Endothelial cell of umbilical vein (primary cell): Measurements from ENCODE around the gene AKAP8. TPM values are rescaled to one million over a fixed set of nuclear protein-coding genes. Genes with fewer than 3 reads are reported as not detected.

Experiments
- BruUV-seq: library from RNA; stranded (reverse); fragments of 400-500 nt; replicated peaks from 2 replicates; lab custom pipeline; 2021; lab: Mats Ljungman, UMichigan
- CTCF ChIA-PET: fragments of 300-600, 350-600 bp; sonication (Branson Sonifier 250); formaldehyde crosslinking; loops from one replicate; lab custom pipeline; 2021; ENCODE audit warnings: antibody characterized with exemption, inconsistent platforms; lab: Charles Lee
- POLR2A ChIA-PET: fragments of 300-600, 350-600 bp; sonication (Branson Sonifier 250); formaldehyde crosslinking; loops from one replicate; lab custom pipeline; 2021; ENCODE audit warnings: antibody characterized with exemption, inconsistent platforms; lab: Charles Lee
- DNase-seq: peaks from one replicate; pipeline ENCODE4 v3.0.0-alpha.2; 2011; ENCODE audit warnings: low read depth, low spot score
- FAIRE-seq: peaks from 2 replicates; lab custom pipeline; 2011; peaks lifted over from hg19 to GRCh38; lab: Jason Lieb, UNC
- H2AFZ ChIP-seq: 2 replicates; pipeline ENCODE4 v1.6.0; 2012; ENCODE audit warnings: low read depth, low read length, control low read depth, inconsistent platforms
- H3K27ac ChIP-seq: 2 replicates; pipeline ENCODE4 v1.5.1; 2011; ENCODE audit warnings: low read depth, mild to moderate bottlenecking, control low read depth, low read length, moderate library complexity; ENCODE audit not compliant: insufficient read depth
- H3K27me3 ChIP-seq, 2 experiments: 2 replicates each; pipeline versions ENCODE4 v1.6.0 to v1.6.1; 2011; ENCODE audit warnings: low read length in 2 of 2, mixed read lengths in 1 of 2; ENCODE audit not compliant: control insufficient read depth in 2 of 2, insufficient read depth in 2 of 2
- H3K36me3 ChIP-seq, 2 experiments: 2 replicates in 1 of 2; 3 replicates in 1 of 2; pipeline ENCODE4 v1.5.1; 2011; ENCODE audit warnings: low read length in 2 of 2, mild to moderate bottlenecking in 1 of 2, moderate library complexity in 1 of 2; ENCODE audit not compliant: control insufficient read depth in 2 of 2, insufficient read depth in 2 of 2; ENCODE audit errors: extremely low read depth in 1 of 2
- H3K4me1 ChIP-seq: 3 replicates; pipeline ENCODE4 v1.5.1; 2011; ENCODE audit warnings: mild to moderate bottlenecking, low read length; ENCODE audit not compliant: control insufficient read depth, insufficient read depth; ENCODE audit errors: extremely low read depth
- H3K4me2 ChIP-seq: 2 replicates; pipeline ENCODE4 v1.6.1; 2011; ENCODE audit warnings: low read length, control low read depth, mixed read lengths; ENCODE audit not compliant: insufficient read depth
- H3K4me3 ChIP-seq, 3 experiments: fragments of 200-600 bp in 1 of 3; sonication (generic), shearing (Covaris generic) in 1 of 3; replicated peaks in 1 of 3; 2 replicates each; pipeline ENCODE4 v1.5.1; 2011 to 2016; ENCODE audit warnings: control low read depth in 3 of 3, low read length in 3 of 3, mild to moderate bottlenecking in 2 of 3, inconsistent platforms in 1 of 3, low read depth in 1 of 3, moderate library complexity in 1 of 3; ENCODE audit not compliant: insufficient read depth in 1 of 3
- H3K79me2 ChIP-seq: 2 replicates; pipeline ENCODE4 v1.6.0; 2012; ENCODE audit warnings: low read length, inconsistent platforms; ENCODE audit not compliant: control insufficient read depth, insufficient read depth
- H3K9ac ChIP-seq: replicated peaks from 2 replicates; pipeline ENCODE3; 2011; ENCODE audit warnings: low read length, control low read depth; ENCODE audit not compliant: insufficient read depth; ENCODE audit errors: extremely low read depth
- H3K9me1 ChIP-seq: replicated peaks from 3 replicates; pipeline ENCODE4 v1.6.0; 2011; ENCODE audit warnings: mild to moderate bottlenecking, low read length; ENCODE audit not compliant: control insufficient read depth, insufficient read depth; ENCODE audit errors: extremely low read depth
- H3K9me3 ChIP-seq: replicated peaks from 2 replicates; pipeline ENCODE4 v1.5.1; 2012; ENCODE audit warnings: low read length, inconsistent platforms; ENCODE audit not compliant: control insufficient read depth, insufficient read depth
- H4K20me1 ChIP-seq: replicated peaks from 2 replicates; pipeline ENCODE3; 2011; ENCODE audit warnings: mild to moderate bottlenecking, low read length; ENCODE audit not compliant: control insufficient read depth, insufficient read depth; ENCODE audit errors: extremely low read depth
- FOS ChIP-seq: IDR thresholded peaks from 2 replicates; pipeline ENCODE4 v1.6.1; 2011; ENCODE audit warnings: mild to moderate bottlenecking, low read length, moderate library complexity, borderline replicate concordance; ENCODE audit not compliant: insufficient read depth
- GATA2 ChIP-seq: IDR thresholded peaks from 2 replicates; pipeline ENCODE4 v1.7.0; 2011; ENCODE audit warnings: low read depth, mild to moderate bottlenecking, moderate library complexity, mixed read lengths, low read length; ENCODE audit not compliant: insufficient read length, insufficient read depth
- MYC ChIP-seq: IDR thresholded peaks from one replicate; pipeline ENCODE4 v1.6.1; 2011; ENCODE audit warnings: mild to moderate bottlenecking, low read depth, low read length
- POLR2AphosphoS5 ChIP-seq: IDR thresholded peaks from 2 replicates; pipeline ENCODE4 v1.6.1; 2012; ENCODE audit warnings: low read depth, mild to moderate bottlenecking, control low read depth, low read length, moderate library complexity; ENCODE audit not compliant: insufficient read depth
- dilution Hi-C: fragments of 300-500 bp; cut with MboI; formaldehyde crosslinking; loops from one replicate; pipeline ENCODE4 v1.15.0; 2019; ENCODE audit warnings: low sequenced_read_pairs; ENCODE audit not compliant: extremely low pct_ligation_motif_present
- intact Hi-C: fragments of 100-400 bp; cut with micrococcal nuclease; formaldehyde crosslinking; loops from one replicate; pipeline ENCODE4 v1.10.0; 2022
- polyA plus RNA-seq, 4 experiments: library from polyadenylated mRNA; depleted of rRNA in 3 of 4; stranded (reverse) in 3 of 4; unstranded in 1 of 4; fragments of >200 nt; gene quantifications; 2 replicates each; pipeline versions ENCODE4 v1.2.1 to v1.2.3, GENCODE V29; 2011 to 2012; ENCODE audit warnings: missing spikeins in 1 of 4
- total RNA-seq: library from RNA; stranded (reverse); gene quantifications from 2 replicates; pipeline ENCODE4 v1.2.3, GENCODE V29; 2021
- TF ChIP-seq, protein P1 (sequence below), 2 donors: IDR thresholded peaks; 1 replicate in 1 of 2; 2 replicates in 1 of 2; pipeline ENCODE4 v1.5.1; 2011; ENCODE audit warnings: low read length in 2 of 2, mild to moderate bottlenecking in 2 of 2, moderate library complexity in 2 of 2, control low read depth in 1 of 2, inconsistent platforms in 1 of 2, low read depth in 1 of 2; ENCODE audit not compliant: insufficient read depth in 1 of 2; ENCODE audit errors: extremely low read depth in 1 of 2
- TF ChIP-seq, protein P2 (sequence below): IDR thresholded peaks from 2 replicates; pipeline ENCODE4 v1.6.1; 2011; ENCODE audit not compliant: insufficient read depth, insufficient read length

The AKAP8 gene
- total and polyA plus RNA-seq, 2 donors (not counting 3 experiments of a cell fraction or from before 2014, with no cell fraction given) = 16.4 to 44.1 TPM

DNA sequence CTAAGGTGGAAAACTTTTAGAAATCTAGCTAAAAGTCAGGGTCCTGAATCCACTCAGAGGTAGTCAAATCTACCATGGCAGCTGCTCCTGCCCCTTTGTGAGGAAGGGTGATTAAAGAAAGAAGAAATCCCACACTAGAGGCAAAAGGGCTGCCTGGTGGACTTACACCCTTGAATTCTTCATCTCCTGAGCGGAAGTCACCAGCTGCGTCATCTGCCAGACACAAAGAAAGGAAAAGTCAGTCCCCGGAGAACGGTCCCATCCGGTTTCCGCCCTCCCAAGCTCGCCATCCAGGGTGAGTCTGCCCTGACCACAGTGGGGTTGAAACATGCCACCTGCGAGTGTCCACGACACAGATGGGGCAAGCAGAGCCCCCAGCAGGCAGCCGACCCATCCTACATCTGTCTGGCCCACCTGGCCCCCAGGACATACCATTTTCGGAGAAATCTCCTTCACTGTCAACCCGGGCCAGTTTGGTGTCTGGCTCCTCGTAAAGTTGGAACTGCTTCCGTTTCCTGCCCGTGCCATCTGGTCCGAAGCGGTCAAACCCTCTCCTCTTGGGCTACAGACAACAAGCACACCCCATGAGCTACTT lies 7.7 kb downstream of the AKAP8 start:
- BruUV-seq = no TSS peak
- DNase-seq = no peak
- Histone ChIP-seq H3K9ac (no peak overlapping the region), H3K4me1 (peaks cover 5% of the 10 kb centered on the region), H3K9me3 (no peaks in the 10 kb centered on the region), H3K27me3 (no peaks in the 10 kb centered on the region), H3K4me3 (no peak overlapping the region), H4K20me1 (no peaks in the 10 kb centered on the region), H3K79me2 (peaks cover 40% of the 10 kb centered on the region), H3K27ac (no peak overlapping the region), H3K36me3 (peaks cover 25 to 44% of the 10 kb centered on the region in 2 experiments), H3K9me1 (no peaks in the 10 kb centered on the region), H3K4me2 (no peak overlapping the region), H2AFZ (no peak overlapping the region)
- ChIA-PET POLR2A (no interaction called here), CTCF (no interaction called here)
- TF ChIP-seq FOS = no peak
- no peak for TF ChIP-seq GATA2
- no peak for TF ChIP-seq POLR2AphosphoS5
- TF ChIP-seq, protein P1, sequence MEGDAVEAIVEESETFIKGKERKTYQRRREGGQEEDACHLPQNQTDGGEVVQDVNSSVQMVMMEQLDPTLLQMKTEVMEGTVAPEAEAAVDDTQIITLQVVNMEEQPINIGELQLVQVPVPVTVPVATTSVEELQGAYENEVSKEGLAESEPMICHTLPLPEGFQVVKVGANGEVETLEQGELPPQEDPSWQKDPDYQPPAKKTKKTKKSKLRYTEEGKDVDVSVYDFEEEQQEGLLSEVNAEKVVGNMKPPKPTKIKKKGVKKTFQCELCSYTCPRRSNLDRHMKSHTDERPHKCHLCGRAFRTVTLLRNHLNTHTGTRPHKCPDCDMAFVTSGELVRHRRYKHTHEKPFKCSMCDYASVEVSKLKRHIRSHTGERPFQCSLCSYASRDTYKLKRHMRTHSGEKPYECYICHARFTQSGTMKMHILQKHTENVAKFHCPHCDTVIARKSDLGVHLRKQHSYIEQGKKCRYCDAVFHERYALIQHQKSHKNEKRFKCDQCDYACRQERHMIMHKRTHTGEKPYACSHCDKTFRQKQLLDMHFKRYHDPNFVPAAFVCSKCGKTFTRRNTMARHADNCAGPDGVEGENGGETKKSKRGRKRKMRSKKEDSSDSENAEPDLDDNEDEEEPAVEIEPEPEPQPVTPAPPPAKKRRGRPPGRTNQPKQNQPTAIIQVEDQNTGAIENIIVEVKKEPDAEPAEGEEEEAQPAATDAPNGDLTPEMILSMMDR (IDR thresholded peaks at IDR 0.05; ENCODE audit: extremely low read depth in 1 of 2, insufficient read depth in 1 of 2, low read depth in 1 of 2, low read length in 2 of 2) = no peak
- TF ChIP-seq MYC = no peak
- TF ChIP-seq, protein P2, sequence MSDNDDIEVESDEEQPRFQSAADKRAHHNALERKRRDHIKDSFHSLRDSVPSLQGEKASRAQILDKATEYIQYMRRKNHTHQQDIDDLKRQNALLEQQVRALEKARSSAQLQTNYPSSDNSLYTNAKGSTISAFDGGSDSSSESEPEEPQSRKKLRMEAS = no peak
- dilution Hi-C loops = no loop called here
- intact Hi-C loops = no loop called here
- FAIRE-seq = no peak
